ENCODE results near the gene REEP3.

GRCh38 chr10:63641799-63642198 is 120.6 kb downstream of the REEP3 start:
- TF ChIP-seq CTCF (IDR thresholded peaks at IDR 0.05): no peak
- no peak for TF ChIP-seq POLR2A (IDR thresholded peaks at IDR 0.05)

All from thyroid gland (tissue), 4 donors.